Dermis microvascular lymphatic vessel endothelial cell (primary cell): ENCODE measurements around the gene ERMP1. TPM values are rescaled to one million over a fixed set of nuclear protein-coding genes. Genes with fewer than 3 reads are reported as not detected.
"Not testable (repeated sequence)": the region's sequence is repeated elsewhere in the genome, so short reads cannot be mapped to it uniquely, and the experiment has no call there.

Experiments used
- DNase-seq, 2 donors: peaks; one replicate each; pipeline versions ENCODE4 v3.0.0 to v3.0.0-alpha.2; 2010; ENCODE audit warnings: low read depth in 2 of 2
- total RNA-seq: library from RNA; depleted of rRNA; stranded (reverse); fragments of >200 nt; gene quantifications from 2 replicates; pipeline ENCODE4 v1.2.1, GENCODE V29; 2014

ERMP1 gene
- total RNA-seq, 1 donor from 2014 or later, result 16.6 TPM

DNA sequence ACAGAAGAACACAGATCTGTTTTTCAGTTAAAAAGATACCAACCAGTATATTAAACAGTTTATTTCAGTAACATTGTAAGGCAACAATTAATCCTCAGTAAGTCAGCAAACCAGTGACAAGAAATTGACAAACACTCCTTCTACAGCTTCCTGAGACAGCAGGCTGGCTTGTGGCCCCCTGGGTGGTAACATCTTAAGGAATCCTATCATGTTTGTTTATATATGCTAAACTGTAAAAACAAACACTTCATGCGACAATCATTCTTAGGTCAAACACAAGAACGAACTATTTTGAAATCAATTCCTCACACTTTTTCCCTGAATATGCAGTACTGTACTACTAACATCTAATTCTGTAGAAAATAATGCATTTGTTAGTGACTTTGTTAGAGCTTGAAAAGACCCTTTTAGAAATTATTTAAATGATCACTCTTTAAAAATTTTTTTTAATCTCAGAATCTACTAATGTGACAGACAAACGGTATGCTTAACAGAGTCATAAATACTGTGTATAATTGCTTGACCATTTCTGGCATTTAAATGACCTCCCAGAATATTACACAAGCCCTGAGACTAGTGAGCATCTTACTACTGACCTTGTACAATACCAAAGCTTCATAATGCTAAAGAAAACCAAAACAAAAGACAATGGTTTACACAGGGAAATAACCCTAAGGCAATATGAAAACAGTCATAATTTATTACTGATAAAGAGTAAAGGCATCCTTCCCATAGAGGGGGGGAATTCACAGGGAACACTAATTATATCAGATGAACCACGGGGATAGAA is 48.2 kb downstream of the ERMP1 start:
- no peak for DNase-seq

DNA sequence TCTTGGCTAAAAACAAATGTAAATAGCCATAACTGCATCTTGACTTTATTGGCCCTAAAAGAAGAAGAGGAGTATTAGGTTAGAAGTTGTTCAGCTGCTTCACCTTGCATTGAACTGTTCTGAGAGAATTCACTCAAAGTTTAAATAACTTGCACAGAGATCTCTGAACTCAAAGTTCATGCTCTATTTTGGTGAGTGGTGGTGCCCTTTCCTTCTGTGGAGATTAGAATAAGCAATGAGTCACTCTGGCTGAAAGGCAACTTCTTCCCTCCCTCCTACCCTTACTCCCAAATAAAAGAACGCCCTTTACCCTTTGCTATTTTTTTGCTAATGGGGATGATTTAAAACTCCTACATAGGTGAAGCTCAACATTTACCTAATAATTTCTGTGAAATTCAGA is 48.9 kb downstream of the ERMP1 start:
- no peak for DNase-seq

DNA sequence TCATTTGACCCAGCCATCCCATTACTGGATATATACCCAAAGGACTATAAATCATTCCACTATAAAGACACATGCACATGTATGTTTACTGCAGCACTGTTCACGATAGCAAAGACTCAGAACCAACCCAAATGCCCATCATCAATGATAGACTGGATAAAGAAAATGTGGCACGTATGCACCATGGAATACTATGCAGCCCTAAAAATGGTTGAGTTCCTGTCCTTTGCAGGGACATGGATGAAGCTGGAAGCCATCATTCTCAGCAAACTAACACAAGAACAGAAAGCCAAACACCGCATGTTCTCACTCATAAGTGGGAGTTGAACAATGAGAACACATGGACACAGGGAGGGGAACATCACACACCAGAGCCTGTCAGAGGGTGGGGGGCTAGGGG is 49.5 kb downstream of the ERMP1 start:
- DNase-seq, result not testable (repeated sequence)

DNA sequence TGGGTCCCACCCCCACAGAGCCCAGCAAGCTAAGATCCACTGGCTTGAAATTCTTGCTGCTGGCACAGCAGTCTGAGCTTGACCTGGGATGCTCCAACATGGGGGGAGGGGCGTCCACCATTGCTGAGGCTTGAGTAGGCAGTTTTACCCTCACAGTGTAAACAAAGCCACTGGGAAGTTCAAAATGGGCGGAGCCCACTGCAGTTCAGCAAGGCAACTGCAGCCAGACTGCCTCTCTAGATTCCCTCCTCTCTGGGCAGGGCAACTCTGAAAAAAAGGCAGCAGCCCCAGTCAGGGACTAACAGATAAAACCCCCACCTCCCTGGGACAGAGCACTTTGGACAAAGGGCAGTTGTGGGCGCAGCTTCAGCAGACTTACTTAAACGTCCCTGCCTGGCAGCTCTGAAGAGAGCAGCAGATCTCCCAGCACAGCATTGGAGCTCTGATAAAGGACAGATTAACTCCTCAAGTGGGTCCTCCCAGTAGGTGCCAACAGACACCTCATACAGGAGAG is 53.2 kb downstream of the ERMP1 start:
- not testable (repeated sequence) for DNase-seq

DNA sequence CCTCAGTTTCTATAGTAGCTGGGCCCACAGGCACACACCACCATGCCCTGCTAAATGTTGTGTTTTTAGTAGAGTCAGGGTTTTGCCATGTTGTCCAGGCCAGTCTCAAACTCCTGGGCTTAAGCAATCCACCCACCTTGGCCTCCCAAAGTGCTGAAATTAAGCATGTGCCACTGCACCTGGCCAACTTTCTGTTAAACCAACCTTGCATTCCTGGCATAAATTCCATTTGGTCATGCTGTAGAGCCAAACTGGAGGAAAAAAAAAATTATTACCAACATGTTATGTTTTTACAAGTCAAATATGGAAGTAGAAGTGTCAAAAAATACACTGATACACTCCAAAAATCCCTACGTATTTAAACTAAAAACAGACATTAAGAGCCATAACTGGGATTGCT is 54.1 kb downstream of the ERMP1 start:
- DNase-seq, result no peak

DNA sequence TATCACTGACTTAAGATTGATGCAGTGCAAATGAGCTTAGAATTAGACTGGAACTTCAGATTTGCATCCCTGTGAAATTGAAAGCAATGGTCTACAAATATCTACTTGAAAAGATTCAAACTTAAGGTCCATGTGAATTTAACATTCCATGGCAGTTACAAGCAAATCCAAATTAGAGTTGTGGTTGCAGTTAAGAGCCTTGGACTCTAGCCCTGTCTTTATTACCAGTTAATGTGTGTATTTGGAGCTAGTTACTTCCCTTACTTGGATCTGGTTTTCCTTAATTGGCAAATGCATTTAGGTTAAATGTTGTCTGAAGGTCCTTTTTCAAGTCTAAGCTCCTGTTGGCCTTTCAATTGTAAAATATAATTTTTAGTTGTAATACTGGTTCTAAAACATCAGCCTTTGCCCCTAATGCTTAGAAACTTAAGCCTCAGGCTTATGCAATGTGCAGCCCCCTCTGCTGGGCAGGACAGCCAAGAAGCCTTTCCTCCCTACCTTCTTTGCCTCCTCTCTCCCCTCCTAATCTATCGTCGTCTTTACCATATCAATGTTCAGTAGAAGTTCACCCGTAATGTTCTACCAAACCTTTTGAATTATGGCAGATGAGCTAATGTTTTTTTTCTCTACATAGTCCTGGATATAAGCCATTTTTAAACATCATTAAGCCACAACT is 59.5 kb downstream of the ERMP1 start:
- no peak for DNase-seq

DNA sequence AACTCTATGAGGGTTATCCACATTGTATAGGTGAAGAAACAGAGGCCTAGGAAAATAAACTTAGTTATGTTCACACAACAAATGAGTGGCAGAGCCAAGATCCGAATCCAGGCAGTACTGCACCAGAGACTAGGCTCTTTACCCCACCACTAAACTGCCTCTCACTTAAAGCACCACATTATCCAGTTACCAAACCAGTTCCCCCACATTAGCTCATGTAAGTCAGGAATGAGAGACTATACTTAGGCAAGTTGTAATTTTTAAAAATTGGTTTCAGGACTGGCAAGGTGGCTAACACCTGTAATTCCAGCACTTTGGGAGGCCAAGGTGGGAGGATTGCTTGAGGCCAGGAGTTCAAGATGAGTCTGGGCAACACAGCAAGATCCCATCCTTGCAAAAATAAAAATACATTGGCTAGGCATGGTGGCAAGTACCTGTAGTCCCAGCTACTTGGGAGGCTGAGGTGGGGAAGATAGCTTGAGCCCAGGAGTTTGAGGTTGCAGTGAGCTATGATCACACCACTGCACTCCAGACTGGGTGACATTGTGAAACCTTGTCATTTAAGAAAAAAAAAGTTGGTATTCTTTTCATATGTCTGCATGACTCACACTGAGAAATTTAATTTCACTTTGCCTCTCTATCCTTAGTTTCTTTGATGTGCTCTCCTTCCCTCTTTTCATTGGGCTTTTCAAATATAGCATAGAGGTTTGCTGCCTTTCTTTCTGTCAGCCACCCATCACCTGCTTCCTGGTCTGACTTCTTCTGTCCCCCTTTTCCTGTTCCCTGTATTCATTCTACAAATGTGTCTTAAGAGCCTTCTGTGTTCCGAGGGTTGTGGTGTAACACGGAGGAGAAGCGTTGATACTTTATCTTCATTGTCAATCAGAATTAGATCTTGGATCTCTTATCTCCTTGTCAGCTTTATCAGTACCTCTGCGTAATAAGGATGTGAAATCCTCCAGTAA is 64.7 kb downstream of the ERMP1 start:
- no peak for DNase-seq

DNA sequence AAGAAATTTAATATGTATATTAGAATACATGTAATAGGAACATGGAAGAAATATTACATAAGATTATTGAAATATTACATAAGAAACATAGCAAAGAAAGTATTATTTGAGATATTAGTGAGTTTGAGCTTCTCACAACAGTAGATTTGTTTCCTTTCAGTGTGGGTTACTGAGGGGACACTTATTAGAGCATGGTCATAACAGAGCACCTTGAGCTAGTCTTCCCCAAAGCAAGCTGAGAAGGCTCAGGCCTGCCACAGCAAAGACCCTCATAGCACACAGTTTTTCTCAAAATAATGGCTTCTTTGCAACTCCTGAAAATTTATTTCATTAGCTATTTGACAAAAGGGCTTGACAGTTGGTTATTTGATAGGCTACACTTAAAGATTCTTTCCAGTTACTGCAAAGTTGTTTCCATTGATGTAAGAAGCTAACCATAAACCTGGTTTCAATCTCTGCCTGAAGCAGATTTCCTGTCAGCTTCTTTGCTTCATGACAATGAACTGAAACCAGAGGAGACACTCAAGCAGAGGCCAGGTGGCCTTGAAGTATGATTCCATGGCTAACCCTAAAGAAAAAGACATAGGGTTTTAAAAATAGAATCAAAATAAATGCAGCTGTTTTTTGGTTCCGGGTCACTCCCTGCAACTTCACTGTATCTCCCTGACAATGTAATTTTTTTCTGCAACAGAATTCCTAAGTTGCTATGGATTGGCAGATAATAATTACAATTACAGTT is 68.6 kb downstream of the ERMP1 start:
- DNase-seq, result no peak

DNA sequence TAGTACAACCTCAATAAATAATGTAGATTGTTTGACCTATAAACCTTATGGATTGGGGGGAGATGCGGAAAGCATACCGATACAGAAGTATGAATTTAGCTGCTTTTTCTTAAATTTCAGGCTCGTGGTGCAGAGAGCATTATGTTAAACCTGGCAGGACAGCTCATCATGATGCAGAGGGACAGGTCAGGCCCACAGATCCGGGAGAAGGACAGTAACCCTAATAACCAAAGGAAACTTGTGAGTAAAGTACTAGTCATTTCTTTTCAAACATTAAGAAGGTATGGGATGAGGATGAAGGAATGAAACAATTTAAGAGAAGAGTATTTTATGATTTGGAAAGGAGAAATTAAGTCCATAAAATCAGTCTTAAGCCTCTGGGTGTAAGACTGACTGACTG is 70.5 kb downstream of the ERMP1 start:
- DNase-seq, result no peak

DNA sequence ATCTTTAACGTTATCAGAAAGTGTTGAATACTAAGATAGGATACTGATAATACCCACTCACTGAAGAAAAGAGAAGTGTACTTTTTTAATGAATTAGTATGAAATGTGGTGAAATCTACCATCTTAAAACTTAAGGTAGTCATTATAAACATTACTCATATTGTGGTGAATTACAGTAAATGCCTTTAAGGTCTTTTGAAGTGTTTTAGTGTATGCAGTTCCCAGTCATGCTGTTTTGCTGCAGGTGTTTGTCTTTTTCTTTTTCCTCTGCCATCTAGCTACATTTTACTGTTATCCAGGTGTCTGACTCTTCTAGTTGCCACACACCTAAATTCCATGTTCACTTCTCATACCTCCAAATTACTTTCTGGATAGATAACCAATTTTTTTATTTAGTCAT is 72.6 kb downstream of the ERMP1 start:
- DNase-seq, result no peak

DNA sequence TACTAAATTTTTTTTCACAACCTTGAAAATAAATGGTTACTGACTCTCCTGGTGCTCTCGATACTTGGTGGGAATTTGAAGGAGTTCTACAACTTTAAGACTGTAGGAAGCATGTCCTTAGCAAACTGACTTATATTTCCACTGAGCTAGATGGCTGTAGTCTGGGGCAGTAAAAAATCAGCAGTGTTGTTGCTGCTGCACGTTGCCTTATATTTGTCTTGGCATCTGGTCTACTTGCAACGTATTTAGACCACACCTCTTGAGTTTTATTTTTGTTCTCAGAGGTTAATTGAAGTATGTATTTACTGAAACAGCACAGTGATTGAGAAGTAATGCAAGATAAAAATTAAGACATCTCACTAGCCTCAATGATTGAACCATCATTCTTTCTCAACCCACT is 76.3 kb downstream of the ERMP1 start:
- DNase-seq, result no peak

DNA sequence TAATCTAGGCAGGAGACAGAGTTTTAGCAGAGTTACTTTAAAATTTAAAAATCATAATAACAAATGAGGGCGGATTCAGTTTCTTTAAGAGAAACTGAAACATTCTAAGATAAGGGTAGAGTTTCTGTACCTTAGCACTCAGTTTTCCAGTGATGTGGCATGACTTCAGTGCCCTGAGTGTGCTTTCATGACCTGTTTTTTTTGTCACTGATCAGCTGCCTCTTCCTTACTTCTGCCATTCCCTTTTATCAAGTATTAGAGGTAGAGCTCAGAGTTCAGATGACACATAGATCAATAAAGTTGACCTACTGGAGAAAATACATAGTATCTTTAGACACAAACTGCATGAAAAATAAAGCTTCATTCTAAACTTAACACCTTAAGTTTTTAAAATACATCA is 82.3 kb downstream of the ERMP1 start:
- DNase-seq, result no peak

DNA sequence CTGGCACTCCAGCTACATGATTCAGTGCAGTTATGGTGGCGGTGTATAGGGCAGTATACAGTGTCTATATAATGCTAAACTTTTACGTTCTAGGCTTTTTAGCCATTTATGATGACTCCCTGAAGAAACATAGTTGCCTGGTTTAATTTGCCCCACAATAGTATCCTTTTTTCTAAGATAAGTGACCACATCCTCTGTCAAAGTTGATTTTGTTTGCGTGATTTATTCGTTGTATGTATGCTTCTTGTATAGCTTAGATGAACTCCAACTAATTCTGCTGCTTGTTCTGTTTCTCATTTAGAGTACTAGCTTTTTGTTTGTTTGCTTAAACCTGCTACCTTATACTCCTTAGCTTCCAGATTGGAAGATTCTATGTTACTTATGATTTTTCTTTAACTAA is 83.6 kb downstream of the ERMP1 start:
- DNase-seq, result no peak

DNA sequence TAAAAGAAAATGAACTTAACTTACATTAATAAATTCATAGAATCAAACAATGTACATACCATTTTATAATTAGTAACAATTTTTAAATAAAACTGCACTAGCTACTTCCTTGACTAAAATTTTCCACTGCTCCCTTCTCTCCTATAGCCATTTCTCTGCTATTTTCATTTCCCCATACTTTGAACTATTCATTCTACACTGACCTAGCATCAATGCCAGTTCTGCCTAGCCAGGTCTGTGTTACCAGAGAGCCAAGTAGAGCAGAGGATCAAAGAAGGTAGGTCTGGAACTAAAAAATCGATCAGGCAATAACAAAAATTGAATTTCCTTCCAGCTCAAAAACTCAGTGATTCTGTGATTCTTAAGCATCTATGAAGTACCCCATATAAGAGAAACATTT is 84.5 kb downstream of the ERMP1 start:
- DNase-seq, result no peak

DNA sequence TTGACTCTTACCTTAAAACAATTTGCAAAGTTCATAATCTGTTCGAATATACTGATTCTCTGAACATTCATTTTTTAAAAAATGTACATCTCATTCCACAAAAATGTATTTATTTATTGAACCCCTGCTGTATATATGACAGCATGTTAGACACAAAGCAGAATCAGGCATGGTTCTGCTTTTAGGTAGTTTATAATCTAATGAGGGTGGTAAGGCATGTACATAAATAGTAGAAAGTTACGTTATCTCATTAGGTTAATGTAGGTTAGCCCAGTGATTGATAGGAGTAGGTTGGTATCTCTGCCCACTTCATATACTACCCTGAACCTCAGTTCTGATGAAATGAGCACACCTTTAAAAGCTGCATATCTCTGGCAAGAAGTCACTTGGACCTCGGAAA is 89.8 kb downstream of the ERMP1 start:
- DNase-seq, result no peak

DNA sequence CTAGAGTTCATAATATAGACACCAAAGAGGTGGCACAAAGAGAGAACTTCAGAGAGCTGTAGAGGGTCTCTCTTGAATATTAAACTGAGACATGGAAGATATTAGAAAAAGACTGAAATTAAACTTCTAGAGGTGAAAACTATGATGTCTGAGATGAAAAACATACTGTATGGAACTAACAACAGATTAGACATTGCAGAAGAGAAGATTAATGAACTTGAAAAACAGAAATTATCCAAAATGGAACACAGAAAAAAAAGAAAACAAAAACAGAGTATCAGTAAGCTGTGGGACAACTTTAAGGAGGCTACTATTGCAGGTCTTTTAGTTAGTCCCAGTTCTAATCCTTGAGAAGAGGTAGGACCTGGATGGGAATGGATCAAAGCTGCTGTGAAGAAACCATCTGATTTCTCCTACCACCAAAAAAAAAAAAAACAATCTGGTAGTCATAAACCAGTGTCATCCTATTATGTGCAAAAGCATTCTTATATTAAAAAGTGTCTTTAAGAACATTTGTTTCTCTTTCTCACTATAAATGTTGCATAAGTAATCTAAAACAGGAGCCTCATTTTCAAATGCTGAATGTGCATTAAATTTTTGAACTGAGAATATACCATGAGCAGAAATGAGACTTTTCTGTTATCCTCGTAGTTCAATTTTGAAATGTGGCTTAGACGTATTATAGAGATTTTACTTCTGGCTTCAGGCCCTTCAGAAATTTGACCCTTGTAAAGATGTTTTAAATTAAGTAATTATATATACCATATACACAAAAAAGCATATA is 96.2 kb downstream of the ERMP1 start:
- DNase-seq, result no peak

DNA sequence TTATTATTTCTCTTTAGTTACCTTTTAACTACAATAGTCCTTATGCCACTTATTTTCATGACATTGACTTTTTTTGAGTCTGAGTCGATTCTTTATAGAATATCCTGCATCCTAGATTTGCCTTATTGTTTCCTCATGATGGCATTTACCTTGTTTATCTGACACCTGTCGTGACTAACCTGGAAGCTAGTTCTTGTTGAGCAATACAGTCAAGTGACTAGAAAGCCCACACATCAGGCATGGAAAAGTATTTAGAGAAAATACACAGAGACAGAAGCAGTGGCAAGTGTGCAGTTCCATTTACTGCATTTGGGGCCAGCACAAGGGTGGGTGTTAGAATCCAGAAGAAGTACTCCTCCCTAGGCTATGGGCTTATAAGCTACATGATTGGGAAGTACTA is 97.8 kb downstream of the ERMP1 start:
- no peak for DNase-seq
